ENCODE results near the gene PGLYRP3.

GRCh38 chr1:153343040-153343681 lies 30.4 kb upstream of the PGLYRP3 start:
- TF ChIP-seq CTCF (IDR thresholded peaks at IDR 0.05) (no peak), POLR2A (IDR thresholded peaks at IDR 0.05) (no peak), EP300 (IDR thresholded peaks at IDR 0.05) (no peak)

Data from ovary (tissue), 3 donors.